Measurements from ENCODE around the gene NSUN3. TPM values are rescaled to one million over a fixed set of nuclear protein-coding genes. Genes with fewer than 3 reads are reported as not detected.

NSUN3 gene
- total and polyA plus RNA-seq, 2 donors (not counting 3 experiments of a cell fraction or from before 2014, with no cell fraction given) = 3.4 to 10.7 TPM

GRCh38 chr3:94136133-94136532 is 73.3 kb downstream of the NSUN3 start:
- no peak for DNase-seq (ENCODE audit: low read depth, low spot score)
- intact Hi-C loops (cut with micrococcal nuclease) = no loop called here
- no TSS peak for BruUV-seq (replicated peaks)

More at GRCh38 chr3:94136133-94136532, 73.3 kb downstream of the NSUN3 start:
- H3K27ac ChIP-seq (ENCODE audit: insufficient read depth, low read depth, low read length) = no peak overlapping the region
- H3K79me2 ChIP-seq (ENCODE audit: control insufficient read depth, insufficient read depth, low read length) = no peaks in the 10 kb centered on the region
- FAIRE-seq = no peak
- no peaks in the 10 kb centered on the region for H3K27me3 ChIP-seq (ENCODE audit: control insufficient read depth in 2 of 2, insufficient read depth in 2 of 2, low read length in 2 of 2)
- ChIA-PET CTCF (no interaction called here), POLR2A (no interaction called here)
- no peak overlapping the region for H3K9ac ChIP-seq (replicated peaks; ENCODE audit: extremely low read depth, insufficient read depth, low read length)
- dilution Hi-C loops (cut with MboI; ENCODE audit: extremely low pct_ligation_motif_present, low sequenced_read_pairs) = no loop called here
- H3K4me3 ChIP-seq (replicated peaks in 1 of 3; ENCODE audit: insufficient read depth in 1 of 3, low read depth in 1 of 3, low read length in 3 of 3) = no peak overlapping the region
- TF ChIP-seq JUN (IDR thresholded peaks at IDR 0.05; ENCODE audit: borderline replicate concordance, insufficient read depth, insufficient read length, low read depth) = no peak
- no peak for TF ChIP-seq POLR2AphosphoS5 (IDR thresholded peaks at IDR 0.05; ENCODE audit: insufficient read depth, low read depth, low read length)
- TF ChIP-seq CTCF (IDR thresholded peaks at IDR 0.05; ENCODE audit: extremely low read depth in 1 of 2, insufficient read depth in 1 of 2, low read depth in 1 of 2, low read length in 2 of 2) = no peak
- TF ChIP-seq EZH2 (IDR thresholded peaks at IDR 0.05; ENCODE audit: borderline replicate concordance, low read depth, low read length, severe bottlenecking) = no peak
- no peak for TF ChIP-seq POLR2A (IDR thresholded peaks at IDR 0.05; ENCODE audit: low read depth, low read length)
- no peak for TF ChIP-seq GATA2 (IDR thresholded peaks at IDR 0.05; ENCODE audit: insufficient read depth, insufficient read length, low read depth, low read length)
- no peak for TF ChIP-seq MAX (IDR thresholded peaks at IDR 0.05; ENCODE audit: insufficient read depth, insufficient read length)
- TF ChIP-seq MYC (IDR thresholded peaks at IDR 0.05; ENCODE audit: low read depth, low read length) = no peak
- TF ChIP-seq FOS (IDR thresholded peaks at IDR 0.05; ENCODE audit: borderline replicate concordance, insufficient read depth, low read length) = no peak
- no peaks in the 10 kb centered on the region for H3K9me3 ChIP-seq (replicated peaks; ENCODE audit: control insufficient read depth, insufficient read depth, low read length)
- no peaks in the 10 kb centered on the region for H4K20me1 ChIP-seq (replicated peaks; ENCODE audit: control insufficient read depth, extremely low read depth, insufficient read depth, low read length)
- no peaks in the 10 kb centered on the region for H3K9me1 ChIP-seq (replicated peaks; ENCODE audit: control insufficient read depth, extremely low read depth, insufficient read depth, low read length)
- H3K4me2 ChIP-seq (ENCODE audit: insufficient read depth, low read length) = no peak overlapping the region
- H3K4me1 ChIP-seq (ENCODE audit: control insufficient read depth, extremely low read depth, insufficient read depth, low read length) = no peaks in the 10 kb centered on the region
- H2AFZ ChIP-seq (ENCODE audit: low read depth, low read length) = no peak overlapping the region
- H3K36me3 ChIP-seq (ENCODE audit: control insufficient read depth in 2 of 2, extremely low read depth in 1 of 2, insufficient read depth in 2 of 2, low read length in 2 of 2) = no peaks in the 10 kb centered on the region

All from endothelial cell of umbilical vein (primary cell).